Neural progenitor cell (in vitro differentiated cells): ENCODE results near the gene UBC. TPM values are rescaled to one million over a fixed set of nuclear protein-coding genes. Genes with fewer than 3 reads are reported as not detected.

ENCODE experiments used
- DNase-seq: peaks from one replicate; pipeline ENCODE4 v3.0.0-alpha.2; 2016; ENCODE audit warnings: low spot score
- H2AFZ ChIP-seq: fragments of 200-600 bp; sonication (generic); replicated peaks from 2 replicates; pipeline ENCODE4 v1.6.1; 2016; ENCODE audit warnings: antibody characterized with exemption
- H3F3A ChIP-seq: fragments of 200-600 bp; sonication (generic); 2 replicates; pipeline ENCODE4 v1.6.1; 2016; ENCODE audit warnings: antibody characterized with exemption, low read depth
- H3K27ac ChIP-seq: fragments of 200-600 bp; sonication (generic); 2 replicates; pipeline ENCODE4 v1.5.1; 2016; ENCODE audit warnings: mild to moderate bottlenecking
- H3K27me3 ChIP-seq: fragments of 200-600 bp; sonication (generic); 2 replicates; pipeline ENCODE4 v1.6.1; 2016; ENCODE audit warnings: mild to moderate bottlenecking, moderate library complexity
- H3K36me3 ChIP-seq: fragments of 200-600 bp; sonication (generic); 2 replicates; pipeline ENCODE4 v1.5.1; 2016
- H3K4me1 ChIP-seq: fragments of 200-600 bp; sonication (generic); 2 replicates; pipeline ENCODE4 v1.6.1; 2016; ENCODE audit warnings: mixed run types
- H3K4me2 ChIP-seq: fragments of 200-600 bp; sonication (generic); 2 replicates; pipeline ENCODE4 v1.6.1; 2016
- H3K4me3 ChIP-seq: fragments of 200-600 bp; sonication (generic); 2 replicates; pipeline ENCODE4 v1.5.1; 2016
- H3K79me2 ChIP-seq: fragments of 200-600 bp; sonication (generic); 2 replicates; pipeline ENCODE4 v1.6.1; 2016; ENCODE audit warnings: low read depth
- H3K9ac ChIP-seq: fragments of 200-600 bp; sonication (generic); 2 replicates; pipeline ENCODE4 v1.6.1; 2016
- H3K9me3 ChIP-seq: fragments of 200-600 bp; sonication (generic); 2 replicates; pipeline ENCODE4 v1.5.1; 2016; ENCODE audit warnings: low read depth
- H4K20me1 ChIP-seq: fragments of 200-600 bp; sonication (generic); 2 replicates; pipeline ENCODE4 v1.6.1; 2016; ENCODE audit warnings: low read depth
- H3K27ac Mint-ChIP-seq: 3 replicates; pipeline ENCODE4 v1.8.0; 2021; ENCODE audit warnings: mixed read lengths
- H3K27me3 Mint-ChIP-seq: 2 replicates; pipeline ENCODE4 v1.8.0; 2022; ENCODE audit warnings: low read depth, mild to moderate bottlenecking, inconsistent platforms, moderate library complexity, mixed read lengths; ENCODE audit not compliant: insufficient read depth
- H3K36me3 Mint-ChIP-seq: 3 replicates; pipeline ENCODE4 v1.8.0; 2021; ENCODE audit warnings: mixed read lengths
- H3K4me1 Mint-ChIP-seq: 3 replicates; pipeline ENCODE4 v1.8.0; 2021; ENCODE audit warnings: mixed read lengths
- H3K4me3 Mint-ChIP-seq: 3 replicates; pipeline ENCODE4 v1.8.0; 2021; ENCODE audit warnings: mild to moderate bottlenecking, moderate library complexity, mixed read lengths
- H3K9me3 Mint-ChIP-seq: 3 replicates; pipeline ENCODE4 v1.8.0; 2020; ENCODE audit warnings: mixed read lengths
- EZH2 ChIP-seq: fragments of 200-600 bp; sonication (generic); IDR thresholded peaks from 2 replicates; pipeline ENCODE4 v1.6.1; 2017; ENCODE audit warnings: antibody characterized with exemption, mild to moderate bottlenecking, moderate library complexity
- EZH2phosphoT487 ChIP-seq: fragments of 200-600 bp; sonication (generic); IDR thresholded peaks from 2 replicates; pipeline ENCODE4 v1.6.1; 2017; ENCODE audit warnings: antibody characterized with exemption
- total RNA-seq: library from RNA; depleted of rRNA; stranded (reverse); fragments of >200 nt; gene quantifications from 2 replicates; pipeline ENCODE4 v1.2.3, GENCODE V29; 2015; ENCODE audit warnings: low replicate concordance
- TF ChIP-seq, protein P1 (sequence below): fragments of 200-600 bp; sonication (generic); IDR thresholded peaks from 2 replicates; pipeline ENCODE4 v1.5.1; 2017; ENCODE audit warnings: antibody characterized with exemption, mild to moderate bottlenecking

The UBC gene
- total RNA-seq, 1 donor from 2014 or later, result 857 TPM

DNA sequence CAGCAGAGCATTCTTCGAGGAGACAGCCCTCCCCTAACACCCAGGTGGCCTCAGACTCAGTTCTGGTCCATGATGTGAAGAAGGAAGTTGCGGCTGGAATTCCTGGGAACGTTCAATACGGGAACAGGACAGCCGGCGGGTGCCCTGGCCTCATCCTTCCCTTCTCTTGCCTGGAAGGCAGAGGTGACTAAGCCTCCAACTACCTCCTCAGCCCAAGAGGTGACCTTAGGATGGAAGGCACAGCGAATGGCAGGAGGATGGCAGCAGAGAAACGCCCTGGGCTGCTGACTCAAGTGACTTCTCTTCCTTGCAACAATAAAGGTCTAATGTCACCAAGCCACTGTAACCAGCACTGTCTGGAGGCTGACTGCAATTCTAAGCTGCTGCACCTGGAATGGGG, 38.4 kb upstream of the UBC start:
- no peak for DNase-seq
- no peaks in the 10 kb centered on the region for H3K36me3 ChIP-seq

DNA sequence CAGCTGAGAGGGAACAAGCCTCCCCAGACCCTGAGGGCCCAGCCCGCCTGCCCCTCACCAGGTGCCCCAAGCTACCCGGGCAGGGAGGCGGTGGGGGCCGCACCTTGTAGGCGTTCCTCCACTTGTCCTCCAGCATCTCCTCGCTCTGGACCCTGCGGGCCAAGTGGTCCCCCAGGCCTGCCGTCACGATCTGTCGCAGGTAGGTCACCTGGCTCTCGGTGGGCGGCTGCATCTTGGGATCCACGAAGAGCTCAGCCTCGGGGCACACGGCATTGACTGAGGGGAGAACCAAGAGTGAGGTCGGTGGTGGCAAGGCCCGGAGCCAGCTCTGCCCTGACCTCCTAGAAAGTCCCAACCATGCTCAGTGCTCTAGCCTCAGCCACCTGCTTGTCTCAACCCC, 37.8 kb upstream of the UBC start:
- H3K9me3 Mint-ChIP-seq, result no peaks in the 10 kb centered on the region
- Histone ChIP-seq H2AFZ (no peak overlapping the region), H3K27ac (no peak overlapping the region), H3K79me2 (no peaks in the 10 kb centered on the region), H3K4me3 (no peak overlapping the region), H3K27me3 (no peaks in the 10 kb centered on the region), H3F3A (no peaks in the 10 kb centered on the region), H3K36me3 (no peaks in the 10 kb centered on the region), H3K4me1 (no peaks in the 10 kb centered on the region), H4K20me1 (no peaks in the 10 kb centered on the region), H3K9ac (no peak overlapping the region), H3K4me2 (no peak overlapping the region), H3K9me3 (no peaks in the 10 kb centered on the region)
- H3K27ac Mint-ChIP-seq, result no peak overlapping the region
- peaks cover 2% of the 10 kb centered on the region for H3K4me1 Mint-ChIP-seq
- H3K4me3 Mint-ChIP-seq, result no peak overlapping the region
- H3K27me3 Mint-ChIP-seq, result no peaks in the 10 kb centered on the region
- TF ChIP-seq EZH2phosphoT487 (no peak), EZH2 (no peak)
- TF ChIP-seq, protein P1, sequence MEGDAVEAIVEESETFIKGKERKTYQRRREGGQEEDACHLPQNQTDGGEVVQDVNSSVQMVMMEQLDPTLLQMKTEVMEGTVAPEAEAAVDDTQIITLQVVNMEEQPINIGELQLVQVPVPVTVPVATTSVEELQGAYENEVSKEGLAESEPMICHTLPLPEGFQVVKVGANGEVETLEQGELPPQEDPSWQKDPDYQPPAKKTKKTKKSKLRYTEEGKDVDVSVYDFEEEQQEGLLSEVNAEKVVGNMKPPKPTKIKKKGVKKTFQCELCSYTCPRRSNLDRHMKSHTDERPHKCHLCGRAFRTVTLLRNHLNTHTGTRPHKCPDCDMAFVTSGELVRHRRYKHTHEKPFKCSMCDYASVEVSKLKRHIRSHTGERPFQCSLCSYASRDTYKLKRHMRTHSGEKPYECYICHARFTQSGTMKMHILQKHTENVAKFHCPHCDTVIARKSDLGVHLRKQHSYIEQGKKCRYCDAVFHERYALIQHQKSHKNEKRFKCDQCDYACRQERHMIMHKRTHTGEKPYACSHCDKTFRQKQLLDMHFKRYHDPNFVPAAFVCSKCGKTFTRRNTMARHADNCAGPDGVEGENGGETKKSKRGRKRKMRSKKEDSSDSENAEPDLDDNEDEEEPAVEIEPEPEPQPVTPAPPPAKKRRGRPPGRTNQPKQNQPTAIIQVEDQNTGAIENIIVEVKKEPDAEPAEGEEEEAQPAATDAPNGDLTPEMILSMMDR, result no peak
- peaks cover 9% of the 10 kb centered on the region for H3K36me3 Mint-ChIP-seq
- DNase-seq, result no peak

More for the DNA sequence above, 38.4 kb upstream of the UBC start:
- H3K4me1 Mint-ChIP-seq, result peaks cover 2% of the 10 kb centered on the region
- H3K9me3 Mint-ChIP-seq, result no peaks in the 10 kb centered on the region
- no peaks in the 10 kb centered on the region for H3F3A ChIP-seq
- no peak overlapping the region for H3K4me2 ChIP-seq
- no peaks in the 10 kb centered on the region for H3K4me1 ChIP-seq
- H3K27ac Mint-ChIP-seq, result no peak overlapping the region
- no peak overlapping the region for H3K4me3 Mint-ChIP-seq
- H4K20me1 ChIP-seq, result no peaks in the 10 kb centered on the region
- H3K9ac ChIP-seq, result no peak overlapping the region
- TF ChIP-seq, protein P1, result no peak
- TF ChIP-seq EZH2 (no peak), EZH2phosphoT487 (no peak)
- H3K27me3 Mint-ChIP-seq, result peaks cover 2% of the 10 kb centered on the region
- no peak overlapping the region for H3K27ac ChIP-seq
- peaks cover 12% of the 10 kb centered on the region for H3K36me3 Mint-ChIP-seq
- H2AFZ ChIP-seq, result no peak overlapping the region
- H3K9me3 ChIP-seq, result no peaks in the 10 kb centered on the region
- H3K4me3 ChIP-seq, result no peak overlapping the region
- H3K27me3 ChIP-seq, result no peaks in the 10 kb centered on the region
- H3K79me2 ChIP-seq, result no peaks in the 10 kb centered on the region

DNA sequence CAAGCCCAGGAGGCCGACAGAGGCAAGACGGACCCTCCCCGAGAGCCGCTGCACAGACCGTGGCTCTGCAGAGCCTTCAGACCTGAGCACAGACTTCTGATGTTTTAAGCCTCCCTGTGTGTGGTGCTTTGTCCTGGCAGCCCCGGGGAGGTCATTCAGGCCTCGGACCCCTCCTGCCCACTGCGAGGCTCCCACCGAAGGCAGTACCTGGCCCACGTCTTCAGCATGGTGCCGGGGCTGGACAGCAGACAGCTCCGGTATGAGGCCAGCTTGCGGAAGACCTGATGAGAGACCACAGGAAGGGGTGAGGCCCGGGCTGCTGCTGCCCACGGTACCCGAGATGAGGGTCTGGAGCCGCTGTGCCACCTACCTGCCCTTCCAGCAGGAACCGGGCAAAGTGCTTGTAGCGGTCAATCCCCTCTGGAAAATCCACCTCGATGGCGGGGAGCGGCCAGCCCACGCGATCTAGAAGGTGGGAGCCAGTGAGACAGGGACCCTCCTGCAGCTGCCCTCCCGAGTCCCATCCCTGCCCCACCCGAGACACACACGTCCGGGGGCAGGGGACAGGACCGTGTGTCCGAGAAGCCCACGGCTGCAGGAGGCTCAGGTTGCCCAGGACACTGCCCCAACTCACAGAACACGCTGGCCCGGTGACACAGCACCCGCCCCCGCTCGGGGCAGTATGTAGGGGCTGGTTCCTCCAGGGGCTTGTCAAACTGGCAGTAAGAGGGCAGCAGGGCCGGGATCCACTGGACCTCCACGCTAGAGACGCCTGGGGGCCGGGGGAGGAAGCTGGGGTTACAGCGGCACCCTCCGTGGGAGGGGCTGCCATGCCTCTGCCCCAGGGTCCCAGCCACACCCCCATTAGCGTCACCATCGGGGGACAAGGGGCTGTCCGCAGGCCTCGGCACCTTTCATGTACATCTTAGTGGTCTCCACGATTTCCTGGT, 35.6 kb upstream of the UBC start:
- Histone ChIP-seq H2AFZ (no peak overlapping the region), H3K9ac (no peak overlapping the region), H3K36me3 (no peaks in the 10 kb centered on the region), H3F3A (no peaks in the 10 kb centered on the region), H4K20me1 (no peaks in the 10 kb centered on the region), H3K4me2 (no peak overlapping the region), H3K27me3 (no peaks in the 10 kb centered on the region), H3K4me3 (no peak overlapping the region), H3K9me3 (no peaks in the 10 kb centered on the region), H3K79me2 (no peaks in the 10 kb centered on the region), H3K27ac (no peak overlapping the region), H3K4me1 (no peaks in the 10 kb centered on the region)
- no peak overlapping the region for H3K4me3 Mint-ChIP-seq
- no peaks in the 10 kb centered on the region for H3K27me3 Mint-ChIP-seq
- DNase-seq, result no peak
- no peak overlapping the region for H3K27ac Mint-ChIP-seq
- H3K4me1 Mint-ChIP-seq, result peaks cover 2% of the 10 kb centered on the region
- H3K9me3 Mint-ChIP-seq, result no peaks in the 10 kb centered on the region
- no peak for TF ChIP-seq EZH2
- TF ChIP-seq, protein P1, result no peak
- no peak for TF ChIP-seq EZH2phosphoT487
- peaks cover 13% of the 10 kb centered on the region for H3K36me3 Mint-ChIP-seq
